Measurements from ENCODE around the gene LRRC43.
"Not testable (repeated sequence)": the region's sequence is repeated elsewhere in the genome, so short reads cannot be mapped to it uniquely, and the experiment has no call there.

LRRC43 gene

DNA sequence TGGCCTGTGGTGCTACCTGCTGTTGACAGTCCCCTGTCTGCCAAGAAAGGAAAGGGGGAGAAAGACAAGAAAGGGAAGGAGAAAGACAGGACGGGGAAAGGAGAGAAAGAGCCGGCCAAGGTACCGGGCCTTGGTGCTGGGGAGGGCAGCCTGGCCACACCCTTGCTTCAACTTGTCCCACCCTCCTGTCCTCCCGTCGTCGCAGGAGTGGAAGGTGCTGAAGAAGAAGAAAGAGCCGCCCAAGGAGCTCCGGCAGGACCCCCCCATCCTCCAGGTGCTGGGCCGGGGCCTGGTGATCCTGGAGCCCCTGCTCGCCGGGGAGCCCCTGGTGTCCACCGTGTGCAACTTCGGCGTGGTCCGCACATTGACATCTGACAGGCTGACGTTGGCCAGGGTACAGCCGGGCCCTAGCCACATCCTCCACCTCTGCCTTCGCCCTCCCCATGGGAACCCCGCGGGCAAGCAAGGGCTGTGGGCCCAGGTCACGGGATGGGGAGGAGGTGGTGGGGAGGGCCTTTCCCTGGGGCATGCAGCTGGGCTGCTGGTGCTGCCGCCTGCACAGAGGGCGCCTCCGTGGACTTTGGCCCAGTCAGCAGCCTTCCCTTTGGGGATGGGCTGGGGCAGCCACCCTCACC lies 17.7 kb downstream of the LRRC43 start:
- Histone ChIP-seq H3K4me1 (ENCODE audit: control insufficient read depth, low read depth, low read length) (no peaks in the 10 kb centered on the region), H3K4me3 (ENCODE audit: low read length) (no peak overlapping the region), H3K9ac (ENCODE audit: low read length) (no peak overlapping the region), H3K27ac (ENCODE audit: low read length) (no peak overlapping the region), H3K9me3 (ENCODE audit: control insufficient read depth, low read depth, low read length) (no peaks in the 10 kb centered on the region), H3K27me3 (ENCODE audit: control insufficient read depth, insufficient read depth, low read length) (peaks cover 46% of the 10 kb centered on the region), H3K36me3 (ENCODE audit: control insufficient read depth, low read depth, low read length) (no peaks in the 10 kb centered on the region)

DNA sequence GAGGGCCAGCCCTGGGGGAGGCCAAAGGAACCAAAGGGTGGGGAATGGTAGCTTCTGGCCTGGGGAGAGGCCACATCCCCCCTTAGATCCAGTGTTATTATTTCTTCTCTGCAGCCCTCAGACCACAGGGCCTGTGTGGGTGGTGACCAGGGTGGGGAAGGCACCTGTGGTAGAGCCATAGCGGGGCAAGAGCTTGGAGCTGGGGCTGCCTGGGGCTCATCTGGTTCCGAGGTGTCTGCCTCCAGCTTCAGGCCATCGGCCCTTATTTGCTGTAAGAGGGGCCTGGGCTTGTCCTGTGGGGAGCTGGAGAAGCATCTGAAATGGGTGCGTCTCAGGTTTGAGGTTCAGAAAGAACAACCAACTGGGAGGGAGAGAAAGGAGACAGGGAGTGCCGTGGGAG lies 18.5 kb downstream of the LRRC43 start:
- Histone ChIP-seq H3K36me3 (ENCODE audit: control insufficient read depth, low read depth, low read length) (no peaks in the 10 kb centered on the region), H3K27ac (ENCODE audit: low read length) (no peak overlapping the region), H3K9me3 (ENCODE audit: control insufficient read depth, low read depth, low read length) (no peaks in the 10 kb centered on the region), H3K9ac (ENCODE audit: low read length) (no peak overlapping the region), H3K27me3 (ENCODE audit: control insufficient read depth, insufficient read depth, low read length) (peaks cover 53% of the 10 kb centered on the region), H3K4me3 (ENCODE audit: low read length) (no peak overlapping the region), H3K4me1 (ENCODE audit: control insufficient read depth, low read depth, low read length) (no peaks in the 10 kb centered on the region)

DNA sequence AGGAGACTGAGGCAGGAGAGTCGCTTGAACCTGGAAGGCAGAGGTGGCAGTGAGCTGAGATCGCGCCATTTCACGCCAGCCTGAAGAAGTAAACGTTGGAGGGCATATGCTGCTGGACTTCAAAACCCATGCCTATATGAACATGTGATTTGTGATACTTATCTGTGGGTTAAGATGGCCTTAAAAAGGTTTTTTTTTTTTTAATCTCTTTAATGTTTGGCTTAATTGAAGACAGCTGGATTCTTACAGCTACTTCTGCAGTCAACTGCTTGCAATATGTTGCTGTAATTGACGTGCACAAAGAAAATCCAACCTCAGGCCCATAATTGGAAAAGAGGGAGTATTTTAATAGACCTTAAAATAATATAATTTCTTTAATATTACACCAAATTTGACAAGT lies 19.1 kb downstream of the LRRC43 start:
- no peak overlapping the region for H3K9ac ChIP-seq (ENCODE audit: low read length)
- no peaks in the 10 kb centered on the region for H3K9me3 ChIP-seq (ENCODE audit: control insufficient read depth, low read depth, low read length)
- H3K4me3 ChIP-seq (ENCODE audit: low read length): no peak overlapping the region
- peaks cover under 1% of the 10 kb centered on the region for H3K36me3 ChIP-seq (ENCODE audit: control insufficient read depth, low read depth, low read length)
- H3K4me1 ChIP-seq (ENCODE audit: control insufficient read depth, low read depth, low read length): no peaks in the 10 kb centered on the region
- H3K27me3 ChIP-seq (ENCODE audit: control insufficient read depth, insufficient read depth, low read length): peaks cover 57% of the 10 kb centered on the region
- no peak overlapping the region for H3K27ac ChIP-seq (ENCODE audit: low read length)

DNA sequence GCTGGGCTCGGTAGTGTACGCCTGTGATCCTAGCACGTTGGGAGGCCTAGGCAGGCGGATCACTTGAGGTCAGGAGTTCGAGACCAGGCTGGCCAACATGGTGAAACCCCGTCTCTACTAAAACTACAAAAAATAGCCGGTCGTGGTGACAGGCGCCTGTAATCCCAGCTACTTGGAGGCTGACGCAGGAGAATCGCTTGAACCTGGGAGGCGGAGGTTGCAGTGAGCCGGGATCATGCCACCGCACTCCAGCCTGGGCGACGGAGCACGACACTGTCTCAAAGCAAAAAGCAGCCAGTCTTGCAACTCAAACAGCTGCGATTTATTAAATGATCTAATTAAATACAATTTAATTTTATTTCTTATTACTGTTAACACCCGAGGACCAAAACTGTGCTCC lies 19.9 kb downstream of the LRRC43 start:
- H3K36me3 ChIP-seq (ENCODE audit: control insufficient read depth, low read depth, low read length); H3K9me3 ChIP-seq (ENCODE audit: control insufficient read depth, low read depth, low read length); H3K9ac ChIP-seq (ENCODE audit: low read length); H3K4me1 ChIP-seq (ENCODE audit: control insufficient read depth, low read depth, low read length); H3K27ac ChIP-seq (ENCODE audit: low read length): not testable (repeated sequence)
- H3K4me3 ChIP-seq (ENCODE audit: low read length): peak overlapping the region; percentile 58
- peaks cover 57% of the 10 kb centered on the region for H3K27me3 ChIP-seq (ENCODE audit: control insufficient read depth, insufficient read depth, low read length)

DNA sequence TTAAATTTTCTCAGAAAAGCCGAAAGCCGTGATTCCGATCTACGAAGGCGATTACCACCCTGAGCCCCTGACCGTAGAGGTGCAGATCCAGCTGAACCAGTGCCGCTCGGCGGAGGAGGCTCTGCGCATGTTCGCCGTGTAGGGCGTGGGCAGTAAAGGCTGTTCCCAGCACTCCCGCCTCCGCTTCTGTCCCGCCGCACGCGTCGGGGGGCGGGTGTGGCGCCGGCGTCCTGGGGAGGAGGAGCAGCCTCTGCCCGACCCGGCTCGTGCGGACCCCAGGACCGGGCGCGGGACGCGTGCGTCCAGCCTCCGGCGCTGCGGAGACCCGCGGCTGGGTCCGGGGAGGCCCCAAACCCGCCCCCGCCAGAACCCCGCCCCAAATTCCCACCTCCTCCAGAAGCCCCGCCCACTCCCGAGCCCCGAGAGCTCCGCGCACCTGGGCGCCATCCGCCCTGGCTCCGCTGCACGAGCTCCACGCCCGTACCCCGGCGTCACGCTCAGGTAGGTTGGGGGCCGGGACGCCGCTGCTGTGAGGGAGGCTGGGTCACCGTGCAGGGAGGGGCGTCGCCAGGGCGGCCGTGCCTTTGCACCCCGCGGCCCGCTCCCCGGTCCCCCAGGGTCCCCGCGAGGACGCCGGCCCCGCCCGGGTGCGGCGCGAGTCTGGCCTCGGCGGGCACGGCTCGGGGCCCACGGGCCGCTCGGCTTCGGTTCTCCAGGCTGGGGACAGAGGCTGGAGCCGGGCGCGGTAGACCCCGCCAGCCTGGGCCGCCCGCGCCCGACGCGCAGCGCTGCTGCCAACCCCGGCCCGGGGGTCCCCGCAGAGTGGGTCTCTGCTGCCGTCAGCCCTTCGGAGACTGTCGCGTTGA lies 20.6 kb downstream of the LRRC43 start, which contains the start of gene B3GNT4:
Gene B3GNT4, plus strand, starts transcription at position 409 of the 866 bp plus-strand sequence. CDS start 910 bp downstream, outside the sequence.
- H3K9me3 ChIP-seq (ENCODE audit: control insufficient read depth, low read depth, low read length): no peaks in the 10 kb centered on the region
- H3K27ac ChIP-seq (ENCODE audit: low read length): no peak within 1 kb of the TSS
- H3K27me3 ChIP-seq (ENCODE audit: control insufficient read depth, insufficient read depth, low read length): peaks cover 57% of the 10 kb centered on the region
- no peak within 1 kb of the TSS for H3K9ac ChIP-seq (ENCODE audit: low read length)
- H3K4me1 ChIP-seq (ENCODE audit: control insufficient read depth, low read depth, low read length): no peaks in the 10 kb centered on the region
- H3K36me3 ChIP-seq (ENCODE audit: control insufficient read depth, low read depth, low read length): peaks cover 16% of the 10 kb centered on the region
- peak within 1 kb of the TSS; percentile 58 for H3K4me3 ChIP-seq (ENCODE audit: low read length)

DNA sequence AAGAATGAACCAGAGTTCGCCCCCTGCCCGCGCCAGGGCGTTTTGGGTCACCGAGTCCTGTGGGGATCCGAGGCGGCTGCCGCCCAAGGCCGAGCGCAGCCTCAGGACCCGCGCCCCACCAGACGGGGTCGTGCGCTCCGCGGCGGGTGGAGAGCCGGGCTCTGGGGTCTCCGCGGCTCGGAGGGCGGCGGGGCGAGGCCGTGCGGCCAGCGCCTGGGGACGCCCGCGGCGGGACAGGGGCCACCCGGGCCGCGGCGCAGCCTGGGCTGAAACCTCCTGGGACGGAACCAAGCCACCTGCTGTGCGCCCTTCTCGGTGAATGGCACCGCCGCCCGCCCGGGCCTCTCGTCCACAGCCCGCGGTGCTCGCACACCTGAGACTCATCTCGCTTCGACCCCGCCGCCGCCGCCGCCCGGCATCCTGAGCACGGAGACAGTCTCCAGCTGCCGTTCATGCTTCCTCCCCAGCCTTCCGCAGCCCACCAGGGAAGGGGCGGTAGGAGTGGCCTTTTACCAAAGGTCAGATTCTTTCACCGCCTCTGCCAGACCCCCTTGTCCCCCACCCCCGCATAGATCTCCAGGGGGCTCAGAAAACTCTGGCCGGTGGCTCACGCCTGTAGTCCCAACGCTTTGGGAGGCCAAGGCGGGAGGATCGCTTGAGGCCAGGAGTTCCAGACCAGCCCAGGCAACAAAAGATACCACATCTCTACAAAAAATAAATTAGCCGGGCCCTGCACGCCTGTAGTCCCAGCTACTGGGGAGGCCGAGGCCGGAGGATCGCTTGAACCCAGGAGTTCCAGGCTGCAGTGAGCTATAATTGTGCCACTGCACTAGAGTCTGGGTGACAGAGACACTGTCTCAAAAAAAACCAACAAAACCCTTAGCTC lies 21.5 kb downstream of the LRRC43 start:
- Histone ChIP-seq H3K9me3 (ENCODE audit: control insufficient read depth, low read depth, low read length) (no peaks in the 10 kb centered on the region), H3K27ac (ENCODE audit: low read length) (no peak overlapping the region), H3K4me3 (ENCODE audit: low read length) (peak overlapping the region; percentile 58), H3K36me3 (ENCODE audit: control insufficient read depth, low read depth, low read length) (peaks cover 20% of the 10 kb centered on the region), H3K27me3 (ENCODE audit: control insufficient read depth, insufficient read depth, low read length) (peaks cover 57% of the 10 kb centered on the region), H3K9ac (ENCODE audit: low read length) (no peak overlapping the region), H3K4me1 (ENCODE audit: control insufficient read depth, low read depth, low read length) (no peaks in the 10 kb centered on the region)

DNA sequence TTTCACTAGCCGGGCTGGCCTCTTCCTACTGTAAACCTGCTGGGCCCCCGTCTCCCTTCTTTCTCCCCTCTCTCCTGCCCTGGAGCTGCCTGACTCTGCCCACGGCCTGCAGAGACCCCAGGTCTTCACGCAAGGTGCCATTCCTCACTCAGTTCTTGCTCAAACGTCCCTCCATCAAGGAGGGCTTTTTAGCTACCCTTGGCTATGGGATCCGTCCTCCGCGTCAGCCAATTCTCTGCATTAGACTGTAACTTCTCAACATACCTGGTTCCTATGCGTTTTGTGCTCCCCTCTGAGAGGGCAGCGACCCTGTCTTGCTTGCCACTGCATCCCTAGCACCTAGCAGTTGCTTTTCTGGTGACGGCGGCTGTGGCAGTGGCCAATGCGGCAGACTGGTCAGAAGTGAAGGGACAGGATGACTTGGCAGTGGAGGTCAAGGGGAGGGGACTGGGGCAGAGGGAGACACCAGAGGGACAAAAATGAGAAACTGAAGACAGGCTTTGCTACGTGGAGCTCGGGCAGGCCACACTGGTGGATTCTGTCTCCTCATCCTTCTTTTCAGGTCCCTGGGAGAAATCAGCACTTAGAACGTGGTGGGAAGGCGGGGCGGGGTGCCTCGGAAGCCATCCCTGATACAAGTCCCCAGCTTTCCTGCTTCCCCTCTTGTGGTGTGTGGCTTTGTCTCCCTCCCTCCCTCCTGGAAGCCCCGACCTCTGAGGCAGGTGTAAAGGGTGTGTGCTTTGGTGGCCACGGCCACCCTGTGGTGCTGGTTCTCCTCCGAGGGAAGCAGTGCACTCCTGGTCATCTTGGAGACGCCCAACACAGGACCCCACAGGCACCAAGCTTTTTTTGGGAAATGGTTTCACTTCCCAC lies 22.4 kb downstream of the LRRC43 start:
- peaks cover 53% of the 10 kb centered on the region for H3K27me3 ChIP-seq (ENCODE audit: control insufficient read depth, insufficient read depth, low read length)

DNA sequence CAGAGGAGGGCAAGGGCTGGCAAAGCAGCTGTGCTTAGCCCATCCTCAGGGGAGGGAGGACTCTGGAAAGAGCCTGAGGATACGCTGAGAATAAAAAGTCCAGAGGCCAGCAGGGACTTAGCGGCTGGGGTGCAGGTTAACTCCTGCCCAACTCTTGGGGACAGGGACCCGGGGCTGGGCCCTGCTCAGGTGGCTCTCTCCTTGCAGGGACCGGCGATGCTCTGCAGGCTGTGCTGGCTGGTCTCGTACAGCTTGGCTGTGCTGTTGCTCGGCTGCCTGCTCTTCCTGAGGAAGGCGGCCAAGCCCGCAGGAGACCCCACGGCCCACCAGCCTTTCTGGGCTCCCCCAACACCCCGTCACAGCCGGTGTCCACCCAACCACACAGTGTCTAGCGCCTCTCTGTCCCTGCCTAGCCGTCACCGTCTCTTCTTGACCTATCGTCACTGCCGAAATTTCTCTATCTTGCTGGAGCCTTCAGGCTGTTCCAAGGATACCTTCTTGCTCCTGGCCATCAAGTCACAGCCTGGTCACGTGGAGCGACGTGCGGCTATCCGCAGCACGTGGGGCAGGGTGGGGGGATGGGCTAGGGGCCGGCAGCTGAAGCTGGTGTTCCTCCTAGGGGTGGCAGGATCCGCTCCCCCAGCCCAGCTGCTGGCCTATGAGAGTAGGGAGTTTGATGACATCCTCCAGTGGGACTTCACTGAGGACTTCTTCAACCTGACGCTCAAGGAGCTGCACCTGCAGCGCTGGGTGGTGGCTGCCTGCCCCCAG lies 23.4 kb downstream of the LRRC43 start:
- Histone ChIP-seq H3K9me3 (ENCODE audit: control insufficient read depth, low read depth, low read length) (no peaks in the 10 kb centered on the region), H3K4me3 (ENCODE audit: low read length) (no peak overlapping the region), H3K27ac (ENCODE audit: low read length) (no peak overlapping the region), H3K27me3 (ENCODE audit: control insufficient read depth, insufficient read depth, low read length) (peaks cover 52% of the 10 kb centered on the region), H3K36me3 (ENCODE audit: control insufficient read depth, low read depth, low read length) (peaks cover 33% of the 10 kb centered on the region), H3K4me1 (ENCODE audit: control insufficient read depth, low read depth, low read length) (no peaks in the 10 kb centered on the region), H3K9ac (ENCODE audit: low read length) (no peak overlapping the region)

More for the DNA sequence above, 22.4 kb downstream of the LRRC43 start:
- H3K9ac ChIP-seq (ENCODE audit: low read length): no peak overlapping the region
- H3K9me3 ChIP-seq (ENCODE audit: control insufficient read depth, low read depth, low read length): no peaks in the 10 kb centered on the region
- no peak overlapping the region for H3K27ac ChIP-seq (ENCODE audit: low read length)
- no peak overlapping the region for H3K4me3 ChIP-seq (ENCODE audit: low read length)
- H3K36me3 ChIP-seq (ENCODE audit: control insufficient read depth, low read depth, low read length): peaks cover 27% of the 10 kb centered on the region
- H3K4me1 ChIP-seq (ENCODE audit: control insufficient read depth, low read depth, low read length): no peaks in the 10 kb centered on the region

DNA sequence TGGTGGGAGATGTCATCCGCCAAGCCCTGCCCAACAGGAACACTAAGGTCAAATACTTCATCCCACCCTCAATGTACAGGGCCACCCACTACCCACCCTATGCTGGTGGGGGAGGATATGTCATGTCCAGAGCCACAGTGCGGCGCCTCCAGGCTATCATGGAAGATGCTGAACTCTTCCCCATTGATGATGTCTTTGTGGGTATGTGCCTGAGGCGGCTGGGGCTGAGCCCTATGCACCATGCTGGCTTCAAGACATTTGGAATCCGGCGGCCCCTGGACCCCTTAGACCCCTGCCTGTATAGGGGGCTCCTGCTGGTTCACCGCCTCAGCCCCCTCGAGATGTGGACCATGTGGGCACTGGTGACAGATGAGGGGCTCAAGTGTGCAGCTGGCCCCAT lies 24.1 kb downstream of the LRRC43 start:
- H3K4me1 ChIP-seq (ENCODE audit: control insufficient read depth, low read depth, low read length): no peaks in the 10 kb centered on the region
- H3K4me3 ChIP-seq (ENCODE audit: low read length): no peak overlapping the region
- H3K36me3 ChIP-seq (ENCODE audit: control insufficient read depth, low read depth, low read length): peaks cover 39% of the 10 kb centered on the region
- H3K9ac ChIP-seq (ENCODE audit: low read length): no peak overlapping the region
- H3K27me3 ChIP-seq (ENCODE audit: control insufficient read depth, insufficient read depth, low read length): peaks cover 45% of the 10 kb centered on the region
- H3K9me3 ChIP-seq (ENCODE audit: control insufficient read depth, low read depth, low read length): no peaks in the 10 kb centered on the region
- no peak overlapping the region for H3K27ac ChIP-seq (ENCODE audit: low read length)

DNA sequence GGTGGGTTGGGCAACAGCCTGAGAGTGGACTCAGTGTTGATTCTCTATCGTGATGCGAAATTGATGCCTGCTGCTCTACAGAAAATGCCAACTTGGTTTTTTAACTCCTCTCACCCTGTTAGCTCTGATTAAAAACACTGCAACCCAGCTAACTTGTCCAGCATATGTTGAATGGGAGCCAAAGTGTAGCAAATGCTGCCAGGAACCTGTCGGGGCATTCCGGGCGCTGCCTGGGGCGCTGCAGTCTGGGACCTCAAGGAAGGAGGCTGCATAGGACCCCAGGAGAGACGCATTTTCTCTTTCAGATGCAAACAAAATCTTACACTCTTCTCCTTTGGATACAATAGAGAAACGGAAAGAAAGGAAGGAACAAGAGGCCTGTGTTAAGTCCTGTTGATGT lies 24.5 kb downstream of the LRRC43 start:
- Histone ChIP-seq H3K27ac (ENCODE audit: low read length) (no peak overlapping the region), H3K4me3 (ENCODE audit: low read length) (no peak overlapping the region), H3K4me1 (ENCODE audit: control insufficient read depth, low read depth, low read length) (no peaks in the 10 kb centered on the region), H3K27me3 (ENCODE audit: control insufficient read depth, insufficient read depth, low read length) (peaks cover 41% of the 10 kb centered on the region), H3K9ac (ENCODE audit: low read length) (no peak overlapping the region), H3K9me3 (ENCODE audit: control insufficient read depth, low read depth, low read length) (no peaks in the 10 kb centered on the region), H3K36me3 (ENCODE audit: control insufficient read depth, low read depth, low read length) (peaks cover 43% of the 10 kb centered on the region)

Data from iPS-18a (cell line).